HFFc6 (cell line): ENCODE results near the gene ELFN1. TPM values are rescaled to one million over a fixed set of nuclear protein-coding genes. Genes with fewer than 3 reads are reported as not detected.

Source experiments
- DNase-seq: peaks from one replicate; pipeline ENCODE4 v3.0.0-alpha.2; 2018
- H3K27ac Mint-ChIP-seq: 2 replicates; pipeline ENCODE4 v1.8.0; 2020; ENCODE audit warnings: mild to moderate bottlenecking, mixed read lengths
- H3K27me3 Mint-ChIP-seq: 2 replicates; pipeline ENCODE4 v1.8.0; 2021; ENCODE audit warnings: mild to moderate bottlenecking, moderate library complexity, mixed read lengths; ENCODE audit not compliant: insufficient read depth
- H3K36me3 Mint-ChIP-seq: 2 replicates; pipeline ENCODE4 v1.8.0; 2021; ENCODE audit warnings: low read depth, mixed read lengths
- H3K4me1 Mint-ChIP-seq: 2 replicates; pipeline ENCODE4 v1.8.0; 2020; ENCODE audit warnings: low read depth, mixed read lengths
- H3K4me3 Mint-ChIP-seq: 2 replicates; pipeline ENCODE4 v1.8.0; 2020; ENCODE audit warnings: mild to moderate bottlenecking, moderate library complexity, mixed read lengths
- H3K9me3 Mint-ChIP-seq: 2 replicates; pipeline ENCODE4 v1.8.0; 2020; ENCODE audit warnings: mild to moderate bottlenecking, mixed read lengths
- total RNA-seq, 6 experiments: library from RNA; stranded (reverse); fragmentation: NEBNext Ultra II Directional; extraction: Animal tissue kit (Norgen Biotek cat#: 25700); gene quantifications; 2 replicates in 1 of 6; 3 replicates in 5 of 6; pipeline ENCODE4 v1.2.3, GENCODE V29; 2021
- TF ChIP-seq, protein P1 (sequence below): fragments of 200-600 bp; sonication (generic); IDR thresholded peaks from 2 replicates; pipeline ENCODE4 v1.5.0; 2021; ENCODE audit warnings: antibody characterized with exemption, mild to moderate bottlenecking

The ELFN1 gene
- total RNA-seq, 6 experiments from 2014 or later = 1.5 to 4.2 (median 1.6) TPM

DNA sequence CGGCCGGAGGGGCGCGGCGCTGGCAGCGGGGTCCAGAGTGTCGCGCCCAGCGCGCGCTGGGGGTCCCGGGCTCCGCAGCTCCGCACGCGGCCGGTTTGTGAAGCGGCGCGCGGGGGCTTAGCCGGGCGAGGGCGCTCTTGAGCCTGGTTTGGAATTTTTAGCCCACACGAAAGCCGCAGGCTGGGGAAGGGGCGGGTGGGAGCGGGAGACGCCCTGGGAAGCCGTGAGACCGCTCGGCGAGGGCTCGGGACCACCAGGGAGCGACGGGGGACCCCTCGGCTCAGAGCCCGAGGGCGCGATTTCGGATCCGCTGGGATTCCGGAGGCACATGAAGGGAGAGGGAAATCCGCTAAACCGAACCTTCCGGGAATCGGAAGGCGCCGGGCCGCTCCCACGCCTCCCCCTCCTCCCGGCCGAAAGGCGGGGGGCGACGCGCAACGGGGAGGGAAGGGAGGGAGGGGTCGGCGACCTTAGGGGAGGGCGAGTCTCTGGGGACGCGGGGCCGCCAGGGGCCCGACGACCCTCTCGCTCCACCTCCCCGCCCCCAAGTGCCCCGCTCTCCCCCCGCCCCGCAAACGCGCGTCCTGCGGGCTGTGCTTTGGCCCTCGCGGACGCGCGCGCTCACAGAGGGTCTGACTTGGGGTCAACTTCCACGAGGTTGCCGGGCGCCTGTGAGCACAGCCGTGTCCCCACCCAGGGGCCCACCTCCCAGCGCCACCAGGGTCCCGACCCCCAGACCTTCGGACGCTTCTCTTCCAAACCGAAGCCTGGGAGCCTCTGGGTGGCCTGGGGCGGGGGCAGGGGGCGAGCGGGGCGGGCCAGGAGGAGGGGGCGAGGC, 5.1 kb upstream of the ELFN1 start:
- no peak overlapping the region for H3K27ac Mint-ChIP-seq
- H3K4me3 Mint-ChIP-seq = peak overlapping the region; percentile 67
- TF ChIP-seq, protein P1, sequence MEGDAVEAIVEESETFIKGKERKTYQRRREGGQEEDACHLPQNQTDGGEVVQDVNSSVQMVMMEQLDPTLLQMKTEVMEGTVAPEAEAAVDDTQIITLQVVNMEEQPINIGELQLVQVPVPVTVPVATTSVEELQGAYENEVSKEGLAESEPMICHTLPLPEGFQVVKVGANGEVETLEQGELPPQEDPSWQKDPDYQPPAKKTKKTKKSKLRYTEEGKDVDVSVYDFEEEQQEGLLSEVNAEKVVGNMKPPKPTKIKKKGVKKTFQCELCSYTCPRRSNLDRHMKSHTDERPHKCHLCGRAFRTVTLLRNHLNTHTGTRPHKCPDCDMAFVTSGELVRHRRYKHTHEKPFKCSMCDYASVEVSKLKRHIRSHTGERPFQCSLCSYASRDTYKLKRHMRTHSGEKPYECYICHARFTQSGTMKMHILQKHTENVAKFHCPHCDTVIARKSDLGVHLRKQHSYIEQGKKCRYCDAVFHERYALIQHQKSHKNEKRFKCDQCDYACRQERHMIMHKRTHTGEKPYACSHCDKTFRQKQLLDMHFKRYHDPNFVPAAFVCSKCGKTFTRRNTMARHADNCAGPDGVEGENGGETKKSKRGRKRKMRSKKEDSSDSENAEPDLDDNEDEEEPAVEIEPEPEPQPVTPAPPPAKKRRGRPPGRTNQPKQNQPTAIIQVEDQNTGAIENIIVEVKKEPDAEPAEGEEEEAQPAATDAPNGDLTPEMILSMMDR = peak; percentile 88
- H3K27me3 Mint-ChIP-seq = peaks cover 2% of the 10 kb centered on the region
- DNase-seq = peak; percentile 15
- H3K4me1 Mint-ChIP-seq = peaks cover 2% of the 10 kb centered on the region
- H3K9me3 Mint-ChIP-seq = no peaks in the 10 kb centered on the region
- H3K36me3 Mint-ChIP-seq = no peaks in the 10 kb centered on the region

DNA sequence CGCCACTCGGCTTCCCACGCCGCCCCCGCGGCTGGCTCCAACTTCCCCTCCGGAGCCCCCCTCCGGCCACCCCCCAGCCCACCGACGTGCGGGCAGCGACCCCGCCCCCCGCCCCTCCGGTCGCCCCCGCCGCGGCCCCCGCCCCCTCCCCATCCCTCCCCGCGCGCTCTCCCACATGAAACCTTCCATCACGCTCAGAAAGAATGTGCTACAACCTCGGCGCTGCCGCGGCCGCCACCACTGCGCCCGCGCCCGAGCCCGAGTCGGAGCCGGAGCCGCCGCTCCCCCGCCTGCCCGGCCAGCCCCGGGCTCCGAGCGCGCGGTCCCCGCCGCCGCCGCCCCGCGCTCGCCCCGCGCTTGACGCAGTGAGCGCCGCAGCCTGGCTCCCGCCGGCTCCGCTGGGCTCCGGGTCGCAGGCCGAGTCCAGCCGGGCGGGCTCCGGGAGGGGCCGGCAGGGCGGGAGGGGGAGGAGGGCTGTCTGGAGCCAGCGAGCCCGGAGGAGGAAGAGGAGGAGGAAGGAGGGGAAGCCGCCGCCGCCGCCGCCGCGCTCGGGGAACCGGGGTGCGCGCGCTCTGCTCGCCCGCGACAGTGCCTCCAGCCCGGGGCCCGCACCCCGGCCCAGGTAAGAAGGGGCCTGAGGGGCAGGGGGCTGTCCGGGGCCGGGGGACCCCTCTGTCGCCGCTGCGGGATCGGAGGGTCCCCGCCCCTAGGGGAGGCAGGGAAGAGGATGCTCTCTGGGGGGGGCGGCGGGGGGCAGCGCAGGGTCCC, 4.3 kb upstream of the ELFN1 start:
- Mint-ChIP-seq H3K4me1 (no peaks in the 10 kb centered on the region), H3K36me3 (no peaks in the 10 kb centered on the region), H3K27ac (no peak overlapping the region), H3K4me3 (no peak overlapping the region), H3K9me3 (no peaks in the 10 kb centered on the region), H3K27me3 (peaks cover 2% of the 10 kb centered on the region)
- TF ChIP-seq, protein P1 = no peak
- DNase-seq = no peak

DNA sequence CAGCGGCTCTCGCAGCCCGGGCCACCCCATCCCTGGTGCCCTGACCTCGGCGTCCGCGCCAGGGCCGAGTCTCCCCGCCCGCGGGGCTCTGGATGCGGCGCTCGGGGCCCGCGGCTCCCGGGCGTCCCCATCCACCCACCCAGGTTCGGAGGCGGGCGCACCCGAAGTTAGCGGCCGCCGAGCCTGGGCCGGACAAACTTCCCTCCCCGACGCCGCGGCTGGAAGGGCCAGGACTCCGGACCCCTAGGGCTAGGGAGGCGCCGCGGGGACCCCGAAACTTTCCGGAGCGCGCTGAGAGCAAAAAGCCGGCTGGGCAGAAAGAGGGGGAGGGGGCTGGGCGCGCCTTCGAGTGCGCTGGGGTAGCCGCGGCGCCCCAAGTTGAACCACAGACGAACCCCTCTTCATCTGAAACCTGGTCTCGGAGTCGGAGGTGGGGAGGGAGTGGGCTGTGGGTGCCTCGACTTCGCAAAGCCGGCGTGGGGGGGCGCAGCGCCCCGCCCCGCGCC, 3.7 kb upstream of the ELFN1 start:
- no peak for DNase-seq
- Mint-ChIP-seq H3K4me1 (no peaks in the 10 kb centered on the region), H3K27me3 (peaks cover 5% of the 10 kb centered on the region), H3K9me3 (no peaks in the 10 kb centered on the region), H3K27ac (no peak overlapping the region), H3K4me3 (peak overlapping the region; percentile 17; the same call in 1 of the 2 replicates), H3K36me3 (no peaks in the 10 kb centered on the region)
- TF ChIP-seq, protein P1 = no peak

DNA sequence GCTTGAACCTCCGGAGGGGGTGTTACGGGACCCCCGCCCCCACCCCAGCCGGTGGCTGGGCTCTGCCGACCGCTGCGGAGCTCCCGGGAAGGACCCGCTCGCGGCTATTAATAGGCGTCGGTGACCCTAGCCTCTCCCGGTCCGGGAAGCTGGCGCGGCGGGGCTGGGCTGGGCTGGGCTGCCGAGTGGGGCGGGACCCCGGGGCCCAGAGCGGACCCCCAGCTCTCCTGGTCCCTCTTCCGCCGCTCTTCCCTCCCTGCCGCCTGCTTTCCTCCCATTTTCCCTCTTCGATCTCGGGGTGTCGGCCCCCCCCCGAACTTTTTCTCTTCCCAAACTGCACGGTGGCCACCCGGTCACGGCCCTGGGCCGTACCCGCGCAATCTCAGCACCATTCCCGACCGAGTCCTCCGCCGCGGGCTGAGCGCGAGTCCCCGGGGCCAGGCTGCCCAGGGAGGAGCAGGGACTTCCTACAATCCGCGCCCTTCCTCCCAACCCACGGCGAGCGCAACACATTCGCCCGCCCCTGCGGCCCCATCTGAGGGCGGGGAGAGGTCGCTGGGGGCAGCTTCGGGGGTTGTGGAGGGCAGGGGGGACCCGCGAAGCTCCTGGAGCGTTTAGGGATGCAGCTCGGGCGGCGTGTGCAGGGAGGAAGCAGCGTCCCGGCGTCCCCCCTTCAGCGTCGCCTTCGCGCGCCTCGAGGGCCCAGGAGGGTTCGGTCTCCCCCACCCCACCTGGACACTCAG, 3.1 kb upstream of the ELFN1 start:
- TF ChIP-seq, protein P1 = no peak
- no peaks in the 10 kb centered on the region for H3K9me3 Mint-ChIP-seq
- H3K27me3 Mint-ChIP-seq = peaks cover 5% of the 10 kb centered on the region
- H3K36me3 Mint-ChIP-seq = no peaks in the 10 kb centered on the region
- no peaks in the 10 kb centered on the region for H3K4me1 Mint-ChIP-seq
- no peak for DNase-seq
- peak overlapping the region; percentile 84 for H3K4me3 Mint-ChIP-seq
- H3K27ac Mint-ChIP-seq = no peak overlapping the region
